NCI-H2227 treated with DMSO at 0.1 percent for 48 hours (cell line): ENCODE results near the gene RAPGEF4.

Source experiments
- DNase-seq: peaks from one replicate; lab custom pipeline; 2025; lab: John Stamatoyannopoulos, UW

The RAPGEF4 gene

DNA sequence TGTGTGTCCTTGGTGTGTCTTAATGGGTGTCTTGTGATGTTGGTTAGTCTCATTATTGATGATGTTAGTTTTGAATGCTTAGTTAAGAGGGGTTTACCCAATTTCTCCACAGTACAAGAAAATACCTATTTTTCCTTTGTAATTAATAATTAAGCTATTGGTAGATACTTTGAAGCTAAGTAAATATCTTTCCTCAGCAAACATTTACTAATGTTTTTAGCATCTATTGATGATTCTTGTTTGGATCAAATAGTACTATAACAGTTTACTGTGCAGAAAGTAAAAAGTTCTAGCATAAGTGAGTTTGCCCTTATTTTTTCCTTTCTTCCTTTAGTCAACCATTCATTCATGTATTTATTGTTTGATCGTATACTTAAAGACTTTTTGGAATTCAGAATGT, 359.1 kb downstream of the RAPGEF4 start:
- no peak for DNase-seq

DNA sequence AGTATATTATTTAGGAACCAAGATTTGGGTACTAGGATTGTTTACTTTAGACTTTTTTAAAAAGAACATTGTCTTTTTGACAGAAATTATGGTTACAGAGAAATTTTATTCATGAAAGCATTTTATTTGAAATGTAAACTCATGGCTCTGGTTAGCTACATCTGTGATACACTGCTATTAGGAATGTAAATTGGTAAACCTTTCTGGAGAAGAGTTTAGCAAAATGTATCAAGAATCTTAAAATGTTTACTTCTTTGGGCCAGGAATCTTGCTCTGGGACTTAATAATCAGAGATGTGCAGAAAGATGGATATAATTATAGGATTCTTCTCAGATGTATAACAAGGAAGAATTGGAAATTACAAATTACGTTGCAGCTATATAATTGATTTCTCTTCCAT, 359.7 kb downstream of the RAPGEF4 start:
- DNase-seq, result no peak

DNA sequence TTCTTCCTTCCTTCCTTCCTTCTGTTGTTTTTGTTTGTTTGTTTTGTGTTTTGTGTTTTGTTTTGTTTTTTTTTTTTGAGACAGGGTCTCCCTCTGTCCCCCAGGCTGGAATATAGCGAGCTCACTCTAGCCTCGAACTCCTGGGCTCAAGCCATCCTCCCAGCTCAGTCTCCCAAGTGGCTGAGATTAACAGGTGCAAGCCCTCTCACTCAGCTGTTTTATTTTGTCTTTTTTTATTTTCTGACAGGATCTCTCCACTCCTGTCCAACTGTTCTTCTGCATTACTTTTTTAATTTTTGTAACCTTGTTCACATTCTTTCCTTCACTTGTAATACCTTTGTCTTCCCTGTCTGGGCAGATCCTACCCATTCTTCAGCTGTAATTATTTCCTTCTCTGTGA, 363.6 kb downstream of the RAPGEF4 start:
- no peak for DNase-seq

DNA sequence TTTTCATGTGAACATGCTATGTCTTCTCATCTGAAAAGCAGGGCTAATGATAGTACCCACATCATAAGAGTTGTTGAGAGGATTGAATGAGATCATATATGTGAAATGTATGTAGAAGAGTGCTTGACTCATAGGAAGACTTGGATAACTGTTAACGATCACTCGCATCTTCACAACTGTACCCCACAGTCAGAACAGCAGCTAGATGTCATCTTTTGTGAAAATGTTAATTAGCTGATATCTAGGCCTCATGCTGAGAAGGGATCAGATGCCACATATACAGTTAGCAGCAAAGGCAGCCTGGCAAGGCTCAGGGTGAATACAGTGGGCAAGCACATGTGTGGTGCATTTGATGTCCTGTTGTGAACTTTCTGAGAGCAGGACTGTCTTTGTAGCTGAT, 364.2 kb downstream of the RAPGEF4 start:
- no peak for DNase-seq

DNA sequence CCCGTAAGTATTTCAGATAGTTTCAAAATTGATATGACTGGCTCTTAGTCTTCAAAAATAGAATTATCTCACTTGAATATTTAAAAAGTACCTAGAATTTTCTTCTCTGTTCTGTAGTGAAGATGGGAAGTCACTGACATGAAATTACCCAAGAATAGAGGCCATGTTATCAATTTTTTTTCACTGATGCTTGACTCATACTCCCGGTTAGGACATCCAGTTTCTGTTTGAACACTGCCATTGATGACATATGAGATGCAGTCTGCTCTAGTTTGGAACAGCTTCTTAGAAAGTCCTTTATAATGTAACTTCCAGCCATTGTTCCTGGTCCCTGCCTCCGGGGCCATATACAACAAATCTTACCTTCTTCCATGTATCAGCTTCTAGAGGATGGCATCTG, 366.0 kb downstream of the RAPGEF4 start:
- no peak for DNase-seq
